ENCODE measurements around the gene CCDC3.

CCDC3 gene

DNA sequence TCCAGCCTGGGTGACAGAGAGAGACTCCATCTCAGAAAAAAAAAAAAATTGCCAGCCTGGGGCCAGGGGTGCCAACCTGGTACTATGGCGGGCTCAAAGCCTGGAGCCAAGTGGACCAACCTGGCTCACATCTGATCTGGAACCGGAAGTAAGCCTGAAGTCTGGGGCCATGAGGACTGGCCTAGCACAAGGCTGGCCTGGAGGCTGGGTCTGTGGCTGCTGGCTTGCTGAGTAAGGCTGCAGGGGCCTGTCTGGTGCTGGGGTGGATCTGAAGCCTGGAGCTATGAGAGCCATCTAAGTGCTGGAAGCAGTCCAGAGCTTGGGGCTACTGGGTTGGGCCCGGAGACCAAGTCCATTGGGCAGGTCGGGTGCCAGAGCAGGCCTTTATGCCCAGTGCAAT, 84.9 kb downstream of the CCDC3 start:
- no peak overlapping the region for H3K4me2 ChIP-seq (ENCODE audit: low read depth, low read length, poor library complexity, severe bottlenecking)

DNA sequence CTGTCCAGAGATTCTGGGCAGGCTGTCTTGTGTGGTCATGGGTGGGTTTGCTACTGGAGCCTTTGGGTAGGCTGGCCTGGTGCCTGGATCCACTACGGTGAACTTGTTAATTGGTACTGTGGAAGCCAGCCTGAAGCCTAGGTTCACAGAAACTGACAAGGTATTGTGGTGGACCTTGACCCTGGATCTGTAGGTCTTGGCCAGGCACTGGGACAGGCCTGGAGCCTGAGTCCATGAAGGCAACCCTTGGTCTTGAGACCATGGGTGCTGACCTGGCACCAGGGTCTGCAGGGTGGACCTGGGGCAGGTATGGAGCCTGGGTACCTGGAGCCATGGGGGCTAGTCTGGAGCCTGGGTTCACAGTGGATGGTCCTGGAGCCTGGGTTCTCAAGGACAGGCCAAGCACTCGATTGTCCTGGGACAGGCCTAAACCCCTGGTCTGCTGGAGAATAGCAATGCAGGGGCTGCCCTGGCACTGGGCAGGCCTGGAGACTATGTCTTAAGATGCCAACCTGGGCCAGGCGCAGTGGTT, 85.8 kb downstream of the CCDC3 start:
- Histone ChIP-seq H2AFZ (ENCODE audit: low read depth, low read length, severe bottlenecking) (no peak overlapping the region), H3K36me3 (ENCODE audit: low read length) (no peaks in the 10 kb centered on the region), H3K27ac (ENCODE audit: low read depth, low read length) (no peak overlapping the region), H3K9ac (ENCODE audit: low read length) (no peak overlapping the region), H3K79me2 (ENCODE audit: insufficient read depth, low read length) (no peaks in the 10 kb centered on the region), H3K4me3 (ENCODE audit: insufficient read depth, low read length, poor library complexity, severe bottlenecking) (no peak overlapping the region), H3K27me3 (ENCODE audit: low read length) (no peaks in the 10 kb centered on the region), H3K9me3 (ENCODE audit: insufficient read depth, low read length) (0 out of 2 replicates have a peak, but pooled peaks cover 6% of the 10 kb centered on the region), H3F3A (ENCODE audit: insufficient read depth) (no peaks in the 10 kb centered on the region), H3K4me2 (ENCODE audit: low read depth, low read length, poor library complexity, severe bottlenecking) (no peak overlapping the region), H3K9me2 (replicated peaks; ENCODE audit: insufficient read depth, low read length) (no peaks in the 10 kb centered on the region), H4K20me1 (ENCODE audit: low read depth, low read length) (no peaks in the 10 kb centered on the region)
- no peak for TF ChIP-seq EZH2phosphoT487 (conservative IDR thresholded peaks at IDR 0.05; ENCODE audit: low read length)
- no peak for TF ChIP-seq CTCF (IDR thresholded peaks at IDR 0.05; ENCODE audit: insufficient read depth, low read length, poor library complexity, severe bottlenecking)

More for the DNA sequence above, 84.9 kb downstream of the CCDC3 start:
- no peaks in the 10 kb centered on the region for H3K79me2 ChIP-seq (ENCODE audit: insufficient read depth, low read length)
- no peak overlapping the region for H3K27ac ChIP-seq (ENCODE audit: low read depth, low read length)
- H3K9ac ChIP-seq (ENCODE audit: low read length), result no peak overlapping the region
- H3K9me2 ChIP-seq (replicated peaks; ENCODE audit: insufficient read depth, low read length), result no peaks in the 10 kb centered on the region
- no peaks in the 10 kb centered on the region for H3F3A ChIP-seq (ENCODE audit: insufficient read depth)
- H3K27me3 ChIP-seq (ENCODE audit: low read length), result no peaks in the 10 kb centered on the region
- no peak overlapping the region for H3K4me3 ChIP-seq (ENCODE audit: insufficient read depth, low read length, poor library complexity, severe bottlenecking)
- no peaks in the 10 kb centered on the region for H4K20me1 ChIP-seq (ENCODE audit: low read depth, low read length)
- TF ChIP-seq CTCF (IDR thresholded peaks at IDR 0.05; ENCODE audit: insufficient read depth, low read length, poor library complexity, severe bottlenecking), result no peak
- no peak for TF ChIP-seq EZH2phosphoT487 (conservative IDR thresholded peaks at IDR 0.05; ENCODE audit: low read length)
- H3K36me3 ChIP-seq (ENCODE audit: low read length), result no peaks in the 10 kb centered on the region
- H3K9me3 ChIP-seq (ENCODE audit: insufficient read depth, low read length), result 0 out of 2 replicates have a peak, but pooled peaks cover 6% of the 10 kb centered on the region
- H2AFZ ChIP-seq (ENCODE audit: low read depth, low read length, severe bottlenecking), result no peak overlapping the region

DNA sequence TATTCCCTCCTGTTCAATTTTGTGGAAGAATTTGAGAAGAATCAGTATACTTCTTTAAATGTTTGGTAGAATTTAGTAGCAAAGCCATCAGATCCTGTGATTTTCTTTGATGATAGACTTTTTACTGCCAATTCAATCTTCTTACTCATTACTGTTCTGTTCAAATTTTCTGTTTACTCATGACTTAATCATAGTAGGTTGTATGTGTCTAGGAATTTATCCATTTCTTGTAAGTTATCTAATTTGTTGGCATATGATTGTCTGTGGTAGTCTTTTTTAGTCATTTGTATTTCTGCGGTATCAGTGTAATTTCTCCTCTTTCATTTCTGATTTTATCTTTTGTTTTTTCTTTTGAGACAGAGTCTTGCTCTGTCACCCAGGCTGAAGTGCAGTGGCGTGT, 87.4 kb downstream of the CCDC3 start:
- Histone ChIP-seq H3K4me3 (ENCODE audit: insufficient read depth, low read length, poor library complexity, severe bottlenecking) (no peak overlapping the region), H4K20me1 (ENCODE audit: low read depth, low read length) (no peaks in the 10 kb centered on the region), H3K36me3 (ENCODE audit: low read length) (no peaks in the 10 kb centered on the region), H2AFZ (ENCODE audit: low read depth, low read length, severe bottlenecking) (no peak overlapping the region), H3K9me3 (ENCODE audit: insufficient read depth, low read length) (0 out of 2 replicates have a peak, but pooled peaks cover 6% of the 10 kb centered on the region), H3K27ac (ENCODE audit: low read depth, low read length) (no peak overlapping the region), H3K27me3 (ENCODE audit: low read length) (no peaks in the 10 kb centered on the region), H3K9me2 (replicated peaks; ENCODE audit: insufficient read depth, low read length) (no peaks in the 10 kb centered on the region), H3K9ac (ENCODE audit: low read length) (no peak overlapping the region), H3F3A (ENCODE audit: insufficient read depth) (no peaks in the 10 kb centered on the region), H3K4me2 (ENCODE audit: low read depth, low read length, poor library complexity, severe bottlenecking) (no peak overlapping the region), H3K79me2 (ENCODE audit: insufficient read depth, low read length) (no peaks in the 10 kb centered on the region)
- no peak for TF ChIP-seq CTCF (IDR thresholded peaks at IDR 0.05; ENCODE audit: insufficient read depth, low read length, poor library complexity, severe bottlenecking)
- TF ChIP-seq EZH2phosphoT487 (conservative IDR thresholded peaks at IDR 0.05; ENCODE audit: low read length), result no peak
